Measurements from ENCODE around the gene SPATS2. TPM values are rescaled to one million over a fixed set of nuclear protein-coding genes. Genes with fewer than 3 reads are reported as not detected.

Gene SPATS2
- total RNA-seq, 1 donor from 2014 or later, result 43.9 TPM

DNA sequence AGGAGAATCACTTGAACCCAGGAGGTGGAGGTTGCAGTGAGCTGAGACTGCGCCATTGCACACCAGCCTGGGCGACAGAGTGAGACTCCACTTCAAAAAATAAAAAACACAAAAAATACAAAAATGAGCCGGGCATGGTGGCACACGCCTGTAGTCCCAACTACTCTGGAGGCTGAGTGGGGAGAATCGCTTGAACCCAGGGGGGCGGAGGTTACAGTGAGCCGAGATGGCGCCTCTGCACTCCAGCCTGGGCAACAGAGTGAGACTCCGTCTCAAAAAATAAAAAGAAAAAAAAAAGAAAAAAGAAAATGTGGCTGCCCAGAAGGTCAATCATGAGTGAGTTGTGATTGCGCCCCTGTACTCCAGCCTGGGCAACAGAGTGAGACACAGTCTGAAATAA lies 11.3 kb upstream of the SPATS2 start:
- peaks cover 2% of the 10 kb centered on the region for H3K27me3 Mint-ChIP-seq (ENCODE audit: unreplicated experiment)
- no peaks in the 10 kb centered on the region for H3K4me1 Mint-ChIP-seq (ENCODE audit: low read depth, unreplicated experiment)
- peaks cover 2% of the 10 kb centered on the region for H3K9me3 Mint-ChIP-seq (ENCODE audit: unreplicated experiment)
- H3K36me3 Mint-ChIP-seq (ENCODE audit: unreplicated experiment), result no peaks in the 10 kb centered on the region
- DNase-seq, result no peak
- no peak overlapping the region for H3K4me3 Mint-ChIP-seq (ENCODE audit: unreplicated experiment)
- TF ChIP-seq, protein P1, sequence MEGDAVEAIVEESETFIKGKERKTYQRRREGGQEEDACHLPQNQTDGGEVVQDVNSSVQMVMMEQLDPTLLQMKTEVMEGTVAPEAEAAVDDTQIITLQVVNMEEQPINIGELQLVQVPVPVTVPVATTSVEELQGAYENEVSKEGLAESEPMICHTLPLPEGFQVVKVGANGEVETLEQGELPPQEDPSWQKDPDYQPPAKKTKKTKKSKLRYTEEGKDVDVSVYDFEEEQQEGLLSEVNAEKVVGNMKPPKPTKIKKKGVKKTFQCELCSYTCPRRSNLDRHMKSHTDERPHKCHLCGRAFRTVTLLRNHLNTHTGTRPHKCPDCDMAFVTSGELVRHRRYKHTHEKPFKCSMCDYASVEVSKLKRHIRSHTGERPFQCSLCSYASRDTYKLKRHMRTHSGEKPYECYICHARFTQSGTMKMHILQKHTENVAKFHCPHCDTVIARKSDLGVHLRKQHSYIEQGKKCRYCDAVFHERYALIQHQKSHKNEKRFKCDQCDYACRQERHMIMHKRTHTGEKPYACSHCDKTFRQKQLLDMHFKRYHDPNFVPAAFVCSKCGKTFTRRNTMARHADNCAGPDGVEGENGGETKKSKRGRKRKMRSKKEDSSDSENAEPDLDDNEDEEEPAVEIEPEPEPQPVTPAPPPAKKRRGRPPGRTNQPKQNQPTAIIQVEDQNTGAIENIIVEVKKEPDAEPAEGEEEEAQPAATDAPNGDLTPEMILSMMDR (IDR thresholded peaks at IDR 0.05; ENCODE audit: partially characterized antibody, unreplicated experiment), result no peak
- no peak overlapping the region for H3K27ac Mint-ChIP-seq (ENCODE audit: unreplicated experiment)

DNA sequence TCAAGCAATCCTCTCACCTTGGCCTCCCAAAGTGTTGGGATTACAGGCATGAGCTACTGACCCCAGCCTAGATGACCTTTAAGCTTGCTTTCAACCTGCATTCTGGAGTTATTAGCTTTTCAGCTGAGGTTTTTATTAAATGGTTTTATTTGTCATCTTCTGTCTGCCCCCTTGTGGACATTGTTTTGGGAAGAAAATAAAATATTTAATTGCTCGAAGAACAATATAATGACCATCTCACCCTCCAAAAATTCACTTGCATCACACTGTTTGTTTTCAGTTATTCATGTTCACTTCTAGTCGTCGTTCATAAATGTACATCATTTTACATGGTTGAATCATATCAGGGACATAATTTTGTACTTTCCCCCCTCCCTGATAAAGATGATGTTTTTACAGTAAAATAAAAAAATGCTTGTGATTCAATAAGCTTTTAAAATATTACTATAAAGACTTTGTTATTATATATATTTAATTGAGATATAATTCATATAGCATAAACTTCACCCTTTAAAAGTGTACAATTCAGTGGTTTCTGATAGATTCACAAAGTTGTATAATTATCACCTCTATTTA lies 10.1 kb upstream of the SPATS2 start:
- Mint-ChIP-seq H3K36me3 (ENCODE audit: unreplicated experiment) (no peaks in the 10 kb centered on the region), H3K4me1 (ENCODE audit: low read depth, unreplicated experiment) (no peaks in the 10 kb centered on the region), H3K27ac (ENCODE audit: unreplicated experiment) (no peak overlapping the region), H3K9me3 (ENCODE audit: unreplicated experiment) (peaks cover 2% of the 10 kb centered on the region), H3K4me3 (ENCODE audit: unreplicated experiment) (no peak overlapping the region), H3K27me3 (ENCODE audit: unreplicated experiment) (peaks cover 2% of the 10 kb centered on the region)
- no peak for DNase-seq
- TF ChIP-seq, protein P1 (IDR thresholded peaks at IDR 0.05; ENCODE audit: partially characterized antibody, unreplicated experiment), result peak; percentile 83

DNA sequence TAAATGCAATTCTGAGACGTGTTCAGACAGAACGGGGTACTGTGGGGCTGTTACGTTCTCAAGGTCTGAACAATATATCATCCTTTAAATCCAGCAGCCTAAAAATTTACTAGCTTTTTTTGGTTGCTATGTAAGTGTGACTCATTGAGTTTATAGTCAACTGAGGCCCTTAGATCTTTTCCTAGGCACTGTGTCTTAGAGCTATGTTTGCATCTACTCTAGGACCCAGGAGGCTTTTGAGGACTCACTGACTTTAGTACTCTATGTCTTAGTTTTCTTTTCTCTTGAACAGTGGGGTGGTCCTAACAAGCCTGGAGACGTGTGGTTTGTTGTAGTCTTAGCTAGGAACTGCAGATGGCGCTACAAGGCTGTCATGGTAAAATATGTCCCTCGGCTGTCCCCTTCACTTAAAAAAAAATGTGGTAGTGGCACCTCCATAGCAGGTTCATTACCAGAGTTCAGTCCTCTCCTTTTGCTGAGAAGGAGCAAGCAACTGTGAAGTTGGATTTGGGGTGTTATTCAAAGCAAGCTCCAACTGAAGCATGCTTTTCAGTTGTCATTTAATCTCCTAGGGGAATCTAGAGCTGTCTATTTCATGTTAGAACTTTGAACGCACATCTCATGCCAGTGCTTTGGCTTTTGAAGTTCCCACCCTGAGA lies 8.7 kb upstream of the SPATS2 start:
- Mint-ChIP-seq H3K27ac (ENCODE audit: unreplicated experiment) (no peak overlapping the region), H3K36me3 (ENCODE audit: unreplicated experiment) (no peaks in the 10 kb centered on the region), H3K27me3 (ENCODE audit: unreplicated experiment) (peaks cover 2% of the 10 kb centered on the region), H3K9me3 (ENCODE audit: unreplicated experiment) (peaks cover 2% of the 10 kb centered on the region), H3K4me1 (ENCODE audit: low read depth, unreplicated experiment) (no peaks in the 10 kb centered on the region), H3K4me3 (ENCODE audit: unreplicated experiment) (no peak overlapping the region)
- TF ChIP-seq, protein P1 (IDR thresholded peaks at IDR 0.05; ENCODE audit: partially characterized antibody, unreplicated experiment), result peak; percentile 68
- peak; percentile 59 for DNase-seq

DNA sequence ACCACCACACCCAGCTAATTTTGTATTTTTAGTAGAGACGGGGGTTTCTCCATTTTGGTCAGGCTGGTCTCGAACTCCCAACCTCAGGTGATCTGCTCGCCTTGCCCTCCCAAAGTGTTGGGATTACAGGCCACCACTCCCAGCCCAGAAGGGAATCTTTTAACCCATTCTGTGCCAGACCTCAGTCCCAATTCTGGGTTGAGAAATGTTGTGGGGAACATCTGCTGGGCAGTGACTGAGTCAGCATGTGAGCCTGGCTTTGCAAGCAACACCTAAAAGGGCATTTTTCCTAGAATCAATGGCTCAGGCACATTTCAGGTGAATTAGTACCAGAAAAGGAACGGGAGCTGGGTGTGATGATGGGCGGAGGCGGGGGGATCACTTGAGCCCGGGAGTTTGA lies 7.6 kb upstream of the SPATS2 start:
- no peak overlapping the region for H3K4me3 Mint-ChIP-seq (ENCODE audit: unreplicated experiment)

DNA sequence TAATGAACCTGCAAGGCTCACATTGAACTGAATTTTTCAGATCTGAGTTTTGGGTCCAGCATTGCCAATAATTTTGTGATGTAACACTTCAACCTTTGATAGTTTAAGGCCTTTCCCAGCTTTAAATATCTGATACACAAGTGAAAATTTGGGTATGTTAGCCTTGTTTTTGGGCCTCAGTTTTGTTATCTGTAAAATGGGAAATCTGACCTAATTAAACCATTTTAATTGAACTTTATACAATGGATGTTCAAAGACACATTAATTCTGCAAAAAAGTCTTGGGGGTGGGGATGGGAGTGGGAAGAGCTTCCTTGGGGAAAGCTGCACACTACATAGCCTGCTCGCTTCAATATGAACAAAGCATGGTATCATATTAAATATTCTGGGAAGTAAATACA lies 5.2 kb upstream of the SPATS2 start:
- no peak overlapping the region for H3K4me3 Mint-ChIP-seq (ENCODE audit: unreplicated experiment)
- DNase-seq, result no peak
- H3K27me3 Mint-ChIP-seq (ENCODE audit: unreplicated experiment), result peaks cover 6% of the 10 kb centered on the region
- no peaks in the 10 kb centered on the region for H3K4me1 Mint-ChIP-seq (ENCODE audit: low read depth, unreplicated experiment)
- no peak overlapping the region for H3K27ac Mint-ChIP-seq (ENCODE audit: unreplicated experiment)
- no peaks in the 10 kb centered on the region for H3K36me3 Mint-ChIP-seq (ENCODE audit: unreplicated experiment)
- TF ChIP-seq, protein P1 (IDR thresholded peaks at IDR 0.05; ENCODE audit: partially characterized antibody, unreplicated experiment), result no peak
- peaks cover 4% of the 10 kb centered on the region for H3K9me3 Mint-ChIP-seq (ENCODE audit: unreplicated experiment)

More for the DNA sequence above, 7.6 kb upstream of the SPATS2 start:
- no peak overlapping the region for H3K27ac Mint-ChIP-seq (ENCODE audit: unreplicated experiment)
- H3K27me3 Mint-ChIP-seq (ENCODE audit: unreplicated experiment), result peaks cover 2% of the 10 kb centered on the region
- DNase-seq, result no peak
- H3K9me3 Mint-ChIP-seq (ENCODE audit: unreplicated experiment), result peaks cover 2% of the 10 kb centered on the region
- H3K4me1 Mint-ChIP-seq (ENCODE audit: low read depth, unreplicated experiment), result no peaks in the 10 kb centered on the region
- TF ChIP-seq, protein P1 (IDR thresholded peaks at IDR 0.05; ENCODE audit: partially characterized antibody, unreplicated experiment), result no peak
- no peaks in the 10 kb centered on the region for H3K36me3 Mint-ChIP-seq (ENCODE audit: unreplicated experiment)
